ENCODE data around the gene FAM219A.

FAM219A gene

GRCh38 chr9:34406219-34406618 lies 52.2 kb downstream of the FAM219A start:
- no peak for ATAC-seq

GRCh38 chr9:34405719-34406118 lies 52.7 kb downstream of the FAM219A start:
- no peak for ATAC-seq
- TF ChIP-seq ZC3H10 (CRISPR knock-in tag; IDR thresholded peaks at IDR 0.05) = no peak
- no peak for TF ChIP-seq TOX (CRISPR knock-in tag; IDR thresholded peaks at IDR 0.05; ENCODE audit: borderline replicate concordance)
- TF ChIP-seq ESRRG (CRISPR knock-in tag; IDR thresholded peaks at IDR 0.05) = no peak
- no peak for TF ChIP-seq OSR1 (CRISPR knock-in tag; IDR thresholded peaks at IDR 0.05)
- no peak for TF ChIP-seq ARNTL (CRISPR knock-in tag; IDR thresholded peaks at IDR 0.05; ENCODE audit: borderline replicate concordance, low read depth)
- TF ChIP-seq ZNF8 (CRISPR knock-in tag; IDR thresholded peaks at IDR 0.05) = no peak
- TF ChIP-seq ZFP30 (CRISPR knock-in tag; IDR thresholded peaks at IDR 0.05) = no peak
- no peak for TF ChIP-seq PATZ1 (CRISPR knock-in tag; IDR thresholded peaks at IDR 0.05; ENCODE audit: borderline replicate concordance)
- TF ChIP-seq POU6F1 (CRISPR knock-in tag; IDR thresholded peaks at IDR 0.05; ENCODE audit: borderline replicate concordance, low read depth) = no peak
- no peak for TF ChIP-seq BACH2 (CRISPR knock-in tag; IDR thresholded peaks at IDR 0.05; ENCODE audit: borderline replicate concordance)
- TF ChIP-seq CREB5 (CRISPR knock-in tag; IDR thresholded peaks at IDR 0.05; ENCODE audit: low read depth) = no peak
- no peak for TF ChIP-seq CSDC2 (CRISPR knock-in tag; IDR thresholded peaks at IDR 0.05)
- no peak for TF ChIP-seq ZNF565 (CRISPR knock-in tag; conservative IDR thresholded peaks at IDR 0.05; ENCODE audit: low read depth)

More at GRCh38 chr9:34406219-34406618, 52.2 kb downstream of the FAM219A start:
- TF ChIP-seq ZNF565 (CRISPR knock-in tag; conservative IDR thresholded peaks at IDR 0.05; ENCODE audit: low read depth) (no peak), CSRNP3 (CRISPR knock-in tag; IDR thresholded peaks at IDR 0.05) (no peak), ZC3H10 (CRISPR knock-in tag; IDR thresholded peaks at IDR 0.05) (no peak), ZFP30 (CRISPR knock-in tag; IDR thresholded peaks at IDR 0.05) (no peak), TOX (CRISPR knock-in tag; IDR thresholded peaks at IDR 0.05; ENCODE audit: borderline replicate concordance) (no peak), PPARA (CRISPR knock-in tag; IDR thresholded peaks at IDR 0.05; ENCODE audit: borderline replicate concordance) (no peak), OSR1 (CRISPR knock-in tag; IDR thresholded peaks at IDR 0.05) (no peak), ZNF70 (CRISPR knock-in tag; IDR thresholded peaks at IDR 0.05) (no peak), ARNTL (CRISPR knock-in tag; IDR thresholded peaks at IDR 0.05; ENCODE audit: borderline replicate concordance, low read depth) (no peak)

GRCh38 chr9:34403554-34404380 lies 54.6 kb downstream of the FAM219A start:
- TF ChIP-seq ZNF8 (CRISPR knock-in tag; IDR thresholded peaks at IDR 0.05) = no peak
- no peak for TF ChIP-seq ISL1 (CRISPR knock-in tag; IDR thresholded peaks at IDR 0.05)
- TF ChIP-seq GLIS3 (CRISPR knock-in tag; IDR thresholded peaks at IDR 0.05) = no peak
- no peak for TF ChIP-seq BACH2 (CRISPR knock-in tag; IDR thresholded peaks at IDR 0.05; ENCODE audit: borderline replicate concordance)
- no peak for TF ChIP-seq PATZ1 (CRISPR knock-in tag; IDR thresholded peaks at IDR 0.05; ENCODE audit: borderline replicate concordance)
- no peak for TF ChIP-seq ZC3H10 (CRISPR knock-in tag; IDR thresholded peaks at IDR 0.05)
- TF ChIP-seq SNAI2 (CRISPR knock-in tag; IDR thresholded peaks at IDR 0.05) = no peak
- no peak for TF ChIP-seq CREB5 (CRISPR knock-in tag; IDR thresholded peaks at IDR 0.05; ENCODE audit: low read depth)
- TF ChIP-seq ARNTL (CRISPR knock-in tag; IDR thresholded peaks at IDR 0.05; ENCODE audit: borderline replicate concordance, low read depth) = no peak
- TF ChIP-seq CSDC2 (CRISPR knock-in tag; IDR thresholded peaks at IDR 0.05) = no peak
- TF ChIP-seq CSRNP3 (CRISPR knock-in tag; IDR thresholded peaks at IDR 0.05) = no peak
- no peak for TF ChIP-seq ESRRG (CRISPR knock-in tag; IDR thresholded peaks at IDR 0.05)
- no peak for TF ChIP-seq POU6F1 (CRISPR knock-in tag; IDR thresholded peaks at IDR 0.05; ENCODE audit: borderline replicate concordance, low read depth)
- TF ChIP-seq TCF4 (CRISPR knock-in tag; IDR thresholded peaks at IDR 0.05; ENCODE audit: borderline replicate concordance) = no peak
- TF ChIP-seq RARB (CRISPR knock-in tag; IDR thresholded peaks at IDR 0.05) = no peak
- ATAC-seq = peak; percentile 85

Measured in SK-N-SH treated with all-trans-retinoic acid at 6 μM for 48 hours (cell line).